RWPE1 (cell line): ENCODE data around the gene CLHC1.

ENCODE experiments used
- CTCF ChIA-PET: fragments of 350-600 bp; sonication (Branson Sonifier 250); formaldehyde crosslinking; extraction: SDS; loops from one replicate; lab custom pipeline; 2021; lab: Yijun Ruan, JAX
- POLR2A ChIA-PET: fragments of 400-600 bp; formaldehyde crosslinking; extraction: SDS; loops from one replicate; lab custom pipeline; 2020; ENCODE audit warnings: antibody characterized with exemption; ENCODE audit not compliant: low non-redundant PET; lab: Yijun Ruan, JAX
- DNase-seq: peaks from one replicate; pipeline ENCODE4 v3.0.0; 2012; ENCODE audit warnings: low spot score
- H3K27ac ChIP-seq: fragments of 450-650 bp; 2 replicates; pipeline ENCODE4 v1.5.1; 2017
- CTCF ChIP-seq: fragments of 450-650 bp; conservative IDR thresholded peaks from 2 replicates; pipeline ENCODE4 v1.5.1; 2017; ENCODE audit warnings: low read depth, mild to moderate bottlenecking

The CLHC1 gene

DNA sequence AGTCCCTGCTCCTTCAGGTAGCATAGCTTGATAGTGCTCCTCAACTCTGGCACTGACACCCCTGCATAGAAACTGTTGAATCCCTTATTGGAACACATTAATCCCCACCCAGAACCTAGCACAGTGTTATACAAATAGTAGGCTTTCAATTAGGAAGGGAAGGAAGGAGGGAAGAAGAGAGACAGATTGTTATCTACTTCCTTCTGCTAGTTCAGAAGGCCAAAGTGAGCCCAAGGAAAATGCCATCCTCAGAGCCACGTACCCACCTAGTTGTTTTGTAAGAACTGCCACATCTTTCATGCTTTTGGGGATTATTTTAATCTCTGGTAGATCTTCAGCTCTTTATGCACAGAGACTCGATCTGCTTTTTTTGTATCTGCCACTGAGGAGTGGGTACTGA lies 75.1 kb downstream of the CLHC1 start:
- POLR2A ChIA-PET = no interaction called here
- CTCF ChIA-PET = interaction anchor here (1.2 kb wide), 1 partner anchor 108 kb away, joined by 3 read pairs; no protein-coding TSS in a partner anchor
- no peak for TF ChIP-seq CTCF
- no peak for DNase-seq
- no peak overlapping the region for H3K27ac ChIP-seq

GRCh38 chr2:55156326-55156725 lies 75.8 kb downstream of the CLHC1 start:
- ChIA-PET POLR2A (no interaction called here), CTCF (interaction anchor here (1.2 kb wide), 1 partner anchor 108 kb away, joined by 3 read pairs; no protein-coding TSS in a partner anchor)
- no peak overlapping the region for H3K27ac ChIP-seq
- no peak for DNase-seq
- TF ChIP-seq CTCF = no peak

DNA sequence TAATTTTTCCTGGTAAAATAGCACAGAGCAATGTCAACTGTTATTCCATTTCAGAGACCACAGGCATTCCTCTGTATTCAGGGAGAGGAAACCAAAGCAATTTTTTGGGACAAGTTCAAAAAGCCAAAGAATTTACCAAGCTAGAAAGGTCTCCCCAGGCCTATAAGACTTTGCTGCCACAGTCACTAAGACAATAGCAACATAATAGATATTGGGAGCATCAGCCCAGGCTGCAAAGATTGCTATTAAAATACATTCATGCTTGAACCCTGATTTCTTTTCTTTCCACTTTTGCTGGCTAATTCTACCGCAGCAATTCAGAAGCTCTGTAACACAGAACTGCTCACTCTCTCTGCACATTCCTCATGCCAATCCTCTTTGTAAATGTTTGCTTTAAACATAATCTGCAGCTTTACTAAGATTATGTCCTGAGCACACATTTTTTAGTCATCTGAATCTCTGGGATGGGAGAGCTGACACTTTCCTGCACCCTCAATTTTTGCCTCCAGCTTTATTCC lies 76.3 kb downstream of the CLHC1 start:
- DNase-seq = no peak
- H3K27ac ChIP-seq = no peak overlapping the region
- POLR2A ChIA-PET = no interaction called here
- CTCF ChIA-PET = interaction anchor here (1.2 kb wide), 1 partner anchor 107 kb away, joined by 3 read pairs; no protein-coding TSS in a partner anchor
- TF ChIP-seq CTCF = no peak

DNA sequence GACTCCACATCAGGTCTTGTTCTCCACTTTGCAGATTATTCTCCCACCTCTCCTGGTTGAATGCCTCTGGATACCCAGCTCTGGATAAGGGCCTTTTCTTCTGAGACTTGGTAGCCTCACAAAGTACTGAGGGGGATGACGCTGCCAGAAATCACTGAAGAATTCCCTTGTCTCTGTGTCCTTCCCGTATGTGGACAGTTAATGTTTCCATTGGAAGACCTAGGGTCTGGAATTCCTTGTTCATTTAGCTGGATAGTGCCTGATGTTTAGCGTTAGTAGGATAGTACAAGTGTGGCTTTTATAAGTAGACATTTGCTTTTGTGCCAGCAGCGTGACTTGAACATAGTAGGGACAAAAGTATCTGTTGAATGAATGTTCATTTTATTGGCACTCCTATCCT lies 76.9 kb downstream of the CLHC1 start:
- H3K27ac ChIP-seq = peak overlapping the region; percentile 98
- TF ChIP-seq CTCF = no peak
- no peak for DNase-seq
- CTCF ChIA-PET = no interaction called here
- POLR2A ChIA-PET = no interaction called here

DNA sequence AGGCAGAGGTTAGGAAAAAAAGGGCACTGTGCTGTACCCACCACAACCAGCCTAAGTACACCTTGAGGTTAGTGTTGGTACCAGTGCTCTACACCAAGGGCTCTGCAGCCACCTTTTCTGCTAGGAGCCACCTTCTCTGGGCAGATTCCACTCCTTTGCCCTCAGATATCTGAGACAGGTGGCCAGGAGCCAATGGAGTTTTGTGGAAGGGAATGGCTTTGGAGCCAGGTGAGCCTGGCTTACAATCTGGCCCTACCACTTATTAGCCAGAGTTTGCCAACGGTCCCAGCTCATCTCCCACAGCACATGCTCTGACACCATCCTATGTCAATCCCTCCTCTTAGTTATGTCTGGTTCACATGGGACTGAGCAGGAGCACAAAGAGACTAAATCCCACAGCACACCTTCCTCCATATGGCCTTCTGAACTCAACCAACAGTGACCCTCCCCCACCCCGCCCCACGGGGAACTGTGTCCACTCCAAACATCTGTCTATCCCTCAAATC lies 77.5 kb downstream of the CLHC1 start:
- CTCF ChIA-PET = no interaction called here
- no peak for TF ChIP-seq CTCF
- no peak for DNase-seq
- H3K27ac ChIP-seq = peak overlapping the region; percentile 98
- POLR2A ChIA-PET = no interaction called here

- H3K27ac ChIP-seq = peak overlapping the region; percentile 98
- no peak for TF ChIP-seq CTCF
- DNase-seq = peak; percentile 37
- CTCF ChIA-PET = interaction anchor here (1.1 kb wide), 1 partner anchor 100 kb away, joined by 3 read pairs; no protein-coding TSS in a partner anchor
- POLR2A ChIA-PET = no interaction called here
Measured at GRCh38 chr2:55153584-55154299, 78.4 kb downstream of the CLHC1 start.
